ENCODE measurements around the gene SMO.

The SMO gene

GRCh38 chr7:129188372-129188891 lies at the start of gene SMO:
Gene SMO (plus strand): TSS chr7:129188633. CDS start chr7:129189152, 519 bp downstream.
- Histone ChIP-seq H3K79me2 (ENCODE audit: insufficient read depth, low read length) (no peaks in the 10 kb centered on the region), H3K4me2 (ENCODE audit: low read length) (peak within 1 kb of the TSS; percentile 79), H3K4me3 (ENCODE audit: low read depth, low read length, poor library complexity, severe bottlenecking) (peak within 1 kb of the TSS; percentile 57), H3K36me3 (ENCODE audit: insufficient read depth, low read length) (no peaks in the 10 kb centered on the region), H3K27ac (ENCODE audit: low read depth, low read length, poor library complexity, severe bottlenecking) (no peak within 1 kb of the TSS), H3K9me2 (ENCODE audit: low read depth, low read length) (no peaks in the 10 kb centered on the region), H3K27me3 (ENCODE audit: insufficient read depth, low read length) (peaks cover 36% of the 10 kb centered on the region), H3K9ac (ENCODE audit: low read length) (peak within 1 kb of the TSS; percentile 30; the same call in 1 of the 2 replicates), H3F3A (ENCODE audit: insufficient read depth, low read length) (no peaks in the 10 kb centered on the region), H2AFZ (ENCODE audit: low read length) (no peak within 1 kb of the TSS), H3K9me3 (ENCODE audit: low read length) (no peaks in the 10 kb centered on the region), H3K4me1 (ENCODE audit: insufficient read depth, low read length, severe bottlenecking) (peaks cover 23% of the 10 kb centered on the region), H4K20me1 (ENCODE audit: insufficient read depth, low read length) (no peaks in the 10 kb centered on the region)
- TF ChIP-seq EZH2 (IDR thresholded peaks at IDR 0.05; ENCODE audit: borderline replicate concordance, low read length) = no peak

DNA sequence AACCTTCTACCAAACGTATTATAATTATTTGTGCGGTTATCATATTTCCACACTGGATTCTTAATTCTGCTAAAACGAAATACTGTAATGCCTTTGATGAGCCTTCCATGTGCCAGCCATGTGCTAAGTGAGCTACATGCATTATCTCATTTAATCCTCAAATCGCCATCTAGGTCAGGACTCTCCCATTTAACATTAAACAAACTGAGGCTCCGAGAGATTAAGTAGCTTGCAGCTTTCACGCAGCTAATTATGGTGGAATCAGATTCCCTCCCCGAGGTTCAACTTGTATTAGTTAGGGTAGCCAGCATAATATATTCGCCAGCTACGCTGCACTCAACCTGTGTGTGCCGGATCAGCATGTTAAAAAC lies 44.7 kb upstream of the SMO start:
- Histone ChIP-seq H3K27me3 (ENCODE audit: insufficient read depth, low read length) (no peaks in the 10 kb centered on the region), H3K4me2 (ENCODE audit: low read length) (peak overlapping the region; percentile 71), H3K79me2 (ENCODE audit: insufficient read depth, low read length) (no peaks in the 10 kb centered on the region), H3K9me3 (ENCODE audit: low read length) (no peaks in the 10 kb centered on the region), H3K9ac (ENCODE audit: low read length) (peak overlapping the region; percentile 41; the same call in 1 of the 2 replicates), H2AFZ (ENCODE audit: low read length) (0 out of 2 replicates have a peak overlapping the region, but pooled peaks have one; percentile 5), H3K4me3 (ENCODE audit: low read depth, low read length, poor library complexity, severe bottlenecking) (peak overlapping the region; percentile 72), H3K27ac (ENCODE audit: low read depth, low read length, poor library complexity, severe bottlenecking) (no peak overlapping the region), H3K9me2 (ENCODE audit: low read depth, low read length) (no peaks in the 10 kb centered on the region), H3F3A (ENCODE audit: insufficient read depth, low read length) (no peaks in the 10 kb centered on the region), H4K20me1 (ENCODE audit: insufficient read depth, low read length) (no peaks in the 10 kb centered on the region), H3K4me1 (ENCODE audit: insufficient read depth, low read length, severe bottlenecking) (peaks cover 56% of the 10 kb centered on the region), H3K36me3 (ENCODE audit: insufficient read depth, low read length) (no peaks in the 10 kb centered on the region)
- no peak for TF ChIP-seq EZH2 (IDR thresholded peaks at IDR 0.05; ENCODE audit: borderline replicate concordance, low read length)
- TF ChIP-seq, protein P1, sequence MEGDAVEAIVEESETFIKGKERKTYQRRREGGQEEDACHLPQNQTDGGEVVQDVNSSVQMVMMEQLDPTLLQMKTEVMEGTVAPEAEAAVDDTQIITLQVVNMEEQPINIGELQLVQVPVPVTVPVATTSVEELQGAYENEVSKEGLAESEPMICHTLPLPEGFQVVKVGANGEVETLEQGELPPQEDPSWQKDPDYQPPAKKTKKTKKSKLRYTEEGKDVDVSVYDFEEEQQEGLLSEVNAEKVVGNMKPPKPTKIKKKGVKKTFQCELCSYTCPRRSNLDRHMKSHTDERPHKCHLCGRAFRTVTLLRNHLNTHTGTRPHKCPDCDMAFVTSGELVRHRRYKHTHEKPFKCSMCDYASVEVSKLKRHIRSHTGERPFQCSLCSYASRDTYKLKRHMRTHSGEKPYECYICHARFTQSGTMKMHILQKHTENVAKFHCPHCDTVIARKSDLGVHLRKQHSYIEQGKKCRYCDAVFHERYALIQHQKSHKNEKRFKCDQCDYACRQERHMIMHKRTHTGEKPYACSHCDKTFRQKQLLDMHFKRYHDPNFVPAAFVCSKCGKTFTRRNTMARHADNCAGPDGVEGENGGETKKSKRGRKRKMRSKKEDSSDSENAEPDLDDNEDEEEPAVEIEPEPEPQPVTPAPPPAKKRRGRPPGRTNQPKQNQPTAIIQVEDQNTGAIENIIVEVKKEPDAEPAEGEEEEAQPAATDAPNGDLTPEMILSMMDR (IDR thresholded peaks at IDR 0.05; ENCODE audit: low read length) = no peak

DNA sequence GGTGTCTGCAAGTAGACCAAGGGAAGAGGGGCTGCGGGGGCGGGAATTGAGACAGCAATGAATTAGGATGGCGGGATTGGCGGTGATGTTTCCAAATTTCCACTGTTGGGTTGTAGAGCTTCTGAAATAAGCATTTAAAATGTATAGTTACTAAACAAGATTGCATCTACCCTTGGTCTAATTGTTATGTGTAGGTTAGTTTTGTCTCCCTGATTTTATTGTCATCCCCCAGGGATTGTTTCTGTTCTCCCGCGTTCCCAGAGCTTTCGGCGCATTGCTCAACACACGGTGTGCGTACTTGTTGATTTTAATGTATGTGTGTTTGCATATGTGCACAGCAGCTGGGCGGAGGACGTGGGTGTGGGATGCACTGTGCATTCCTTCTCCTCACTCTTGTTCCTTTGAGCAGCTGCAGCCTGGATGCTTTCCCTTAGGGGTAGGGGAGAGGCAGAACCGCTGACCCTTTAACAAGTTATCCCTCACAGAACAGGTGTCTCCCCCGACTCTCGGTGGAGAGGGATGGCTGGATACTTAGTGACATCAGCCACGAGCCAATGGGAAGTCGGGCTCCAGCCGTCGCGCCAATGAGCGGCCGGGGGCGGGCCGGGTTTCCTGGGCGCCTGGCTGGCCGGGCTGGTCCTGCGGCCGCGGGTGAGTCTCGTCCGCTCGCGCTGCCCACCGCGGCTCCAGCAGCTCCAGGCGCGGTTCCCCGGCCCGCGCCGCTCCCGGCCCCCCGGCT lies 44.2 kb upstream of the SMO start, which contains the start of gene TSPAN33:
Gene TSPAN33 (plus strand): TSS at position 613 of the 739 bp plus-strand sequence. CDS start 274 bp downstream, outside the sequence.
- Histone ChIP-seq H3K4me2 (ENCODE audit: low read length) (peak within 1 kb of the TSS; percentile 82), H3K9me2 (ENCODE audit: low read depth, low read length) (no peaks in the 10 kb centered on the region), H3K9me3 (ENCODE audit: low read length) (no peaks in the 10 kb centered on the region), H3F3A (ENCODE audit: insufficient read depth, low read length) (no peaks in the 10 kb centered on the region), H3K27ac (ENCODE audit: low read depth, low read length, poor library complexity, severe bottlenecking) (peak within 1 kb of the TSS; percentile 62), H2AFZ (ENCODE audit: low read length) (0 out of 2 replicates have a peak within 1 kb of the TSS, but pooled peaks have one; percentile 5), H3K4me3 (ENCODE audit: low read depth, low read length, poor library complexity, severe bottlenecking) (peak within 1 kb of the TSS; percentile 72), H3K36me3 (ENCODE audit: insufficient read depth, low read length) (no peaks in the 10 kb centered on the region), H3K4me1 (ENCODE audit: insufficient read depth, low read length, severe bottlenecking) (peaks cover 56% of the 10 kb centered on the region), H3K27me3 (ENCODE audit: insufficient read depth, low read length) (no peaks in the 10 kb centered on the region), H3K9ac (ENCODE audit: low read length) (peak within 1 kb of the TSS; percentile 68), H4K20me1 (ENCODE audit: insufficient read depth, low read length) (no peaks in the 10 kb centered on the region), H3K79me2 (ENCODE audit: insufficient read depth, low read length) (no peaks in the 10 kb centered on the region)
- TF ChIP-seq, protein P1 (IDR thresholded peaks at IDR 0.05; ENCODE audit: low read length) = no peak
- no peak for TF ChIP-seq EZH2 (IDR thresholded peaks at IDR 0.05; ENCODE audit: borderline replicate concordance, low read length)

All from OCI-LY1 (cell line).